Mesenchymal stem cell (in vitro differentiated cells and primary cell): ENCODE results near the gene CYTH4.
A peak's percentile ranks its signal among the peaks of the same experiment; 100 is the strongest.

ENCODE experiments used
- DNase-seq: peaks from one replicate; pipeline ENCODE4 v3.0.0-alpha.2; 2013
- H2AFZ ChIP-seq: one replicate; pipeline ENCODE4 v1.6.1; 2013; ENCODE audit warnings: low read depth, mild to moderate bottlenecking, control low read depth, inconsistent platforms, low read length, moderate library complexity
- H2AK5ac ChIP-seq: 2 replicates; pipeline ENCODE4 v1.6.1; 2013; ENCODE audit warnings: low read length, moderate library complexity, mild to moderate bottlenecking, inconsistent platforms; ENCODE audit not compliant: severe bottlenecking
- H2BK120ac ChIP-seq: one replicate; pipeline ENCODE4 v1.6.1; 2013; ENCODE audit warnings: low read depth, mild to moderate bottlenecking, inconsistent platforms, low read length, moderate library complexity
- H2BK12ac ChIP-seq, 2 experiments: one replicate each; pipeline ENCODE4 v1.6.1; 2013; ENCODE audit warnings: inconsistent platforms in 2 of 2, low read length in 2 of 2, mild to moderate bottlenecking in 2 of 2, moderate library complexity in 2 of 2, control low read depth in 1 of 2
- H2BK15ac ChIP-seq: one replicate; pipeline ENCODE4 v1.6.1; 2013; ENCODE audit warnings: mild to moderate bottlenecking, low read depth, inconsistent platforms; ENCODE audit not compliant: poor library complexity, severe bottlenecking
- H2BK5ac ChIP-seq: 2 replicates; pipeline ENCODE4 v1.6.1; 2013; ENCODE audit warnings: low read depth, mild to moderate bottlenecking, low read length, control low read depth, inconsistent platforms; ENCODE audit not compliant: poor library complexity, severe bottlenecking
- H3K14ac ChIP-seq, 2 experiments: one replicate each; pipeline ENCODE4 v1.6.1; 2013; ENCODE audit warnings: inconsistent platforms in 2 of 2, low read length in 2 of 2, control low read depth in 1 of 2, mild to moderate bottlenecking in 1 of 2, moderate library complexity in 1 of 2
- H3K18ac ChIP-seq, 2 experiments: one replicate each; pipeline ENCODE4 v1.6.1; 2013; ENCODE audit warnings: inconsistent platforms in 2 of 2, low read length in 2 of 2, control low read depth in 1 of 2, low read depth in 1 of 2, mild to moderate bottlenecking in 1 of 2
- H3K23ac ChIP-seq, 2 experiments: one replicate each; pipeline ENCODE4 v1.6.1; 2013; ENCODE audit warnings: inconsistent platforms in 2 of 2, low read length in 2 of 2, mild to moderate bottlenecking in 2 of 2, moderate library complexity in 2 of 2, control low read depth in 1 of 2
- H3K27ac ChIP-seq: 2 replicates; pipeline ENCODE4 v1.5.1; 2013; ENCODE audit warnings: mild to moderate bottlenecking, moderate library complexity, low read length, control low read depth, inconsistent platforms; ENCODE audit not compliant: poor library complexity, severe bottlenecking
- H3K27me3 ChIP-seq, 2 experiments: 2 replicates each; pipeline versions ENCODE4 v1.6.1 to v1.7.0; 2013; ENCODE audit warnings: low read length in 2 of 2, mild to moderate bottlenecking in 2 of 2, moderate library complexity in 2 of 2, control low read depth in 1 of 2, inconsistent platforms in 1 of 2; ENCODE audit not compliant: control insufficient read depth in 1 of 2, insufficient read depth in 1 of 2
- H3K36me3 ChIP-seq, 2 experiments: 2 replicates each; pipeline versions ENCODE4 v1.6.1 to v1.7.0; 2013; ENCODE audit warnings: low read length in 2 of 2, control low read depth in 1 of 2, inconsistent platforms in 1 of 2, low read depth in 1 of 2, mild to moderate bottlenecking in 1 of 2; ENCODE audit not compliant: insufficient read depth in 2 of 2, control insufficient read depth in 1 of 2
- H3K4ac ChIP-seq, 2 experiments: one replicate each; pipeline ENCODE4 v1.6.1; 2013; ENCODE audit warnings: inconsistent platforms in 2 of 2, low read length in 2 of 2, mild to moderate bottlenecking in 2 of 2, moderate library complexity in 2 of 2, control low read depth in 1 of 2, low read depth in 1 of 2
- H3K4me1 ChIP-seq: 2 replicates; pipeline ENCODE4 v1.6.1; 2013; ENCODE audit warnings: low read depth, low read length, control low read depth; ENCODE audit not compliant: control insufficient read depth, insufficient read depth
- H3K4me2 ChIP-seq: 2 replicates; pipeline ENCODE4 v1.6.1; 2013; ENCODE audit warnings: low read length, mild to moderate bottlenecking, inconsistent platforms; ENCODE audit not compliant: poor library complexity, severe bottlenecking
- H3K4me3 ChIP-seq, 2 experiments: 2 replicates each; pipeline versions ENCODE4 v1.5.1 to v1.7.0; 2013; ENCODE audit warnings: low read length in 2 of 2, mild to moderate bottlenecking in 2 of 2, control low read depth in 1 of 2, low read depth in 1 of 2; ENCODE audit not compliant: insufficient read depth in 1 of 2
- H3K79me1 ChIP-seq: replicated peaks from 2 replicates; pipeline ENCODE4 v1.6.1; 2013; ENCODE audit warnings: mild to moderate bottlenecking, control low read depth, low read length, inconsistent platforms; ENCODE audit not compliant: poor library complexity, severe bottlenecking
- H3K9ac ChIP-seq: 2 replicates; pipeline ENCODE4 v1.7.0; 2013; ENCODE audit warnings: mild to moderate bottlenecking, low read length, moderate library complexity
- H3K9me3 ChIP-seq: 2 replicates; pipeline ENCODE4 v1.7.0; 2013; ENCODE audit warnings: mild to moderate bottlenecking, low read length; ENCODE audit not compliant: control insufficient read depth
- H4K8ac ChIP-seq: one replicate; pipeline ENCODE4 v1.6.1; 2013; ENCODE audit warnings: inconsistent platforms, mild to moderate bottlenecking, low read length, moderate library complexity
- H4K91ac ChIP-seq: one replicate; pipeline ENCODE4 v1.6.1; 2013; ENCODE audit warnings: mild to moderate bottlenecking, low read length, inconsistent platforms
- WGBS: methylation state at CpG from one replicate; pipeline ENCODE4 v1.1.7; 2013; ENCODE audit warnings: mixed read lengths; 5-methylcytosine and 5-hydroxymethylcytosine counted together

Gene CYTH4

GRCh38 chr22:37300551-37301017, 18.3 kb downstream of the CYTH4 start:
- Histone ChIP-seq H3K27ac (no peak overlapping the region), H2BK15ac (peak overlapping the region; percentile 31)

GRCh38 chr22:37301144-37301830, 19.0 kb downstream of the CYTH4 start:
- Histone ChIP-seq H2BK120ac (peak overlapping the region; percentile 57), H2AK5ac (peak overlapping the region; percentile 29), H4K91ac (peak overlapping the region; percentile 79), H3K23ac (no peak overlapping the region), H3K4me2 (no peak overlapping the region), H3K27ac (no peak overlapping the region), H3K4me3 (no peak overlapping the region), H4K8ac (peak overlapping the region; percentile 75), H2AFZ (no peak overlapping the region), H3K27me3 (no peaks in the 10 kb centered on the region), H3K4ac (peak overlapping the region; percentile 42 to 66), H3K9me3 (no peaks in the 10 kb centered on the region), H2BK5ac (no peak overlapping the region), H3K14ac (peak overlapping the region in 1 of 2 experiments; percentile 66), H3K18ac (peak overlapping the region; percentile 68 to 82), H2BK15ac (peak overlapping the region; percentile 92), H3K36me3 (no peaks in the 10 kb centered on the region), H3K9ac (no peak overlapping the region), H2BK12ac (peak overlapping the region; percentile 29 to 96), H3K79me1 (no peaks in the 10 kb centered on the region), H3K4me1 (peaks cover 21% of the 10 kb centered on the region)
- peak; percentile 65 for DNase-seq
- over 99% methylated on average over 4 of the region's 6 CpGs for WGBS

More at GRCh38 chr22:37300551-37301017, 18.3 kb downstream of the CYTH4 start:
- H2AFZ ChIP-seq = no peak overlapping the region
- H3K27me3 ChIP-seq = no peaks in the 10 kb centered on the region
- no peaks in the 10 kb centered on the region for H3K79me1 ChIP-seq
- H2BK5ac ChIP-seq = no peak overlapping the region
- H4K8ac ChIP-seq = peak overlapping the region; percentile 24
- peak overlapping the region; percentile 57 for H2BK120ac ChIP-seq
- WGBS = 93% methylated on average over 19 of the region's 19 CpGs
- H3K4me3 ChIP-seq = no peak overlapping the region
- H2BK12ac ChIP-seq = peak overlapping the region; percentile 70 to 96
- peak overlapping the region; percentile 83 for H4K91ac ChIP-seq
- H3K14ac ChIP-seq = peak overlapping the region in 1 of 2 experiments; percentile 68
- H3K23ac ChIP-seq = no peak overlapping the region
- peak overlapping the region; percentile 14 to 61 for H3K18ac ChIP-seq
- no peaks in the 10 kb centered on the region for H3K9me3 ChIP-seq
- peak overlapping the region in 1 of 2 experiments; percentile 66 for H3K4ac ChIP-seq
- H3K4me1 ChIP-seq = peaks cover 23% of the 10 kb centered on the region
- no peak for DNase-seq
- no peak overlapping the region for H3K4me2 ChIP-seq
- H2AK5ac ChIP-seq = no peak overlapping the region
- no peaks in the 10 kb centered on the region for H3K36me3 ChIP-seq
- H3K9ac ChIP-seq = no peak overlapping the region

GRCh38 chr22:37302674-37303555, 20.6 kb downstream of the CYTH4 start:
- peak overlapping the region; percentile 82 for H2AK5ac ChIP-seq
- no peak overlapping the region for H2AFZ ChIP-seq
- H3K79me1 ChIP-seq = no peaks in the 10 kb centered on the region
- H3K36me3 ChIP-seq = no peaks in the 10 kb centered on the region
- H3K23ac ChIP-seq = no peak overlapping the region
- no peak overlapping the region for H3K4me3 ChIP-seq
- no peaks in the 10 kb centered on the region for H3K27me3 ChIP-seq
- H3K27ac ChIP-seq = no peak overlapping the region
- H3K4ac ChIP-seq = peak overlapping the region; percentile 55 to 91
- peak overlapping the region; percentile 97 for H4K91ac ChIP-seq
- no peak overlapping the region for H3K4me2 ChIP-seq
- peak overlapping the region; percentile 23 for H3K9ac ChIP-seq
- H3K4me1 ChIP-seq = peaks cover 33% of the 10 kb centered on the region
- no peak for DNase-seq
- no peaks in the 10 kb centered on the region for H3K9me3 ChIP-seq
- WGBS = 89% methylated on average over 30 of the region's 31 CpGs
- peak overlapping the region in 1 of 2 experiments; percentile 71 for H3K14ac ChIP-seq
- H2BK12ac ChIP-seq = peak overlapping the region; percentile 98 to 100
- H2BK5ac ChIP-seq = no peak overlapping the region
- peak overlapping the region; percentile 85 for H2BK15ac ChIP-seq
- peak overlapping the region; percentile 96 for H2BK120ac ChIP-seq
- H4K8ac ChIP-seq = peak overlapping the region; percentile 95
- peak overlapping the region; percentile 44 to 95 for H3K18ac ChIP-seq
